Osteocyte (in vitro differentiated cells): ENCODE measurements around the gene TRIM65. TPM values are rescaled to one million over a fixed set of nuclear protein-coding genes. Genes with fewer than 3 reads are reported as not detected.
A peak's percentile ranks its signal among the peaks of the same experiment; 100 is the strongest.
"Not testable (repeated sequence)": the region's sequence is repeated elsewhere in the genome, so short reads cannot be mapped to it uniquely, and the experiment has no call there.

Experiments used
- DNase-seq: peaks from one replicate; pipeline ENCODE4 v3.0.0; 2021; ENCODE audit warnings: mixed read lengths; ENCODE audit not compliant: unreplicated experiment; ENCODE audit errors: extremely low spot score
- H3K27ac Mint-ChIP-seq: one replicate; pipeline ENCODE4 v1.8.0; 2021; ENCODE audit warnings: mild to moderate bottlenecking, mixed read lengths; ENCODE audit not compliant: unreplicated experiment
- H3K27me3 Mint-ChIP-seq: one replicate; pipeline ENCODE4 v1.8.0; 2021; ENCODE audit warnings: mixed read lengths; ENCODE audit not compliant: unreplicated experiment
- H3K36me3 Mint-ChIP-seq: one replicate; pipeline ENCODE4 v1.8.0; 2021; ENCODE audit warnings: mixed read lengths; ENCODE audit not compliant: unreplicated experiment
- H3K4me1 Mint-ChIP-seq: one replicate; pipeline ENCODE4 v1.8.0; 2021; ENCODE audit warnings: mixed read lengths; ENCODE audit not compliant: unreplicated experiment
- H3K4me3 Mint-ChIP-seq: one replicate; pipeline ENCODE4 v1.8.0; 2021; ENCODE audit warnings: mild to moderate bottlenecking, moderate library complexity, mixed read lengths; ENCODE audit not compliant: unreplicated experiment
- H3K9me3 Mint-ChIP-seq: one replicate; pipeline ENCODE4 v1.8.0; 2021; ENCODE audit warnings: mixed read lengths; ENCODE audit not compliant: unreplicated experiment
- total RNA-seq: library from RNA; stranded (reverse); gene quantifications from 2 replicates; pipeline ENCODE4 v1.2.1, GENCODE V29; 2021
- TF ChIP-seq, protein P1 (sequence below): fragments of 200-600 bp; sonication (generic); IDR thresholded peaks from 2 replicates; pipeline ENCODE4 v1.5.0; 2021; ENCODE audit warnings: antibody characterized with exemption, mild to moderate bottlenecking, moderate library complexity

The TRIM65 gene
- total RNA-seq, 1 donor from 2014 or later = 26.3 TPM

DNA sequence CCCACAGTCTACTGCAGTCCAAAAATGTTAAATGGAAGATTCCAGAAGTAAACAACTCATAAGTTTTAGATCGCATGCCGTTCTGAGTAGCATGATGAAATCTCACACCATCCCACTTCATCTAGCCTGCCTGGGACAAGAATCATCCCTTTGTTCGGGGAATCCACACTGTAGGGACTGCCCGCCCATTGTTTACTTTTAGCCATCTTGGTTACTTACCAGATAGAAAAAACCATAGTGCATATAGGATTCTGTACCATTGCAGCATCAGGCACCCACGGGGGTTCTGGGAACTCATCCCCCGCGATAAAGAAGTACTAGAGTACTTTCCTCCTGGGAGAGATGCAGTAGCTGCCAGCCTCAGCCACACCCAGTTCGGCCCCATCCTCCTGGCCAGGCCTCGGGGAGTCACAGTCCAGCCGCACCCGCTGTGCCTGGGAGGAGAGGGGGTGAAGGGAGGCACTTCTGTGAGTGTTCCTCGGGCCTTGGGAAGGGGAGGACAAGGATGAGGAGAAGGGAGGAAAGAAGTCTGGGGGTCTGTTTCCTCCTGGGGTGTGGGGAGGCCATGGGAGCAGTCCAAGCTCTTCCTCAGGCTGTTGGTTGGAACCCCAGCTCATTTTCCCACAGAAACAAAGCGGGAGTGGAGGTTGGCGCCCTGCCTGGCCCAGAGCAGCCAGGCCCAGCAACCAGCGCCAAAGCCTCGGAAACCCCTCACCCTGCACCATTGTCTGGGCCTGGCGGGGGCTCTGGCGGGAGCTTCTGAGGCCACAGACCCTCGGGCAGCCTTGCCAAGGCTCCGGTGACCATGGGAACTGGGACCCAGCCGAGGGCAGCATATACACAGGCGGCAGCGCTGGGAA is 27.2 kb downstream of the TRIM65 start:
- Mint-ChIP-seq H3K4me3 (no peak overlapping the region), H3K27me3 (no peaks in the 10 kb centered on the region), H3K36me3 (peaks cover 2% of the 10 kb centered on the region), H3K9me3 (no peaks in the 10 kb centered on the region), H3K27ac (peak overlapping the region; percentile 59), H3K4me1 (peaks cover 58% of the 10 kb centered on the region)
- DNase-seq = no peak
- TF ChIP-seq, protein P1, sequence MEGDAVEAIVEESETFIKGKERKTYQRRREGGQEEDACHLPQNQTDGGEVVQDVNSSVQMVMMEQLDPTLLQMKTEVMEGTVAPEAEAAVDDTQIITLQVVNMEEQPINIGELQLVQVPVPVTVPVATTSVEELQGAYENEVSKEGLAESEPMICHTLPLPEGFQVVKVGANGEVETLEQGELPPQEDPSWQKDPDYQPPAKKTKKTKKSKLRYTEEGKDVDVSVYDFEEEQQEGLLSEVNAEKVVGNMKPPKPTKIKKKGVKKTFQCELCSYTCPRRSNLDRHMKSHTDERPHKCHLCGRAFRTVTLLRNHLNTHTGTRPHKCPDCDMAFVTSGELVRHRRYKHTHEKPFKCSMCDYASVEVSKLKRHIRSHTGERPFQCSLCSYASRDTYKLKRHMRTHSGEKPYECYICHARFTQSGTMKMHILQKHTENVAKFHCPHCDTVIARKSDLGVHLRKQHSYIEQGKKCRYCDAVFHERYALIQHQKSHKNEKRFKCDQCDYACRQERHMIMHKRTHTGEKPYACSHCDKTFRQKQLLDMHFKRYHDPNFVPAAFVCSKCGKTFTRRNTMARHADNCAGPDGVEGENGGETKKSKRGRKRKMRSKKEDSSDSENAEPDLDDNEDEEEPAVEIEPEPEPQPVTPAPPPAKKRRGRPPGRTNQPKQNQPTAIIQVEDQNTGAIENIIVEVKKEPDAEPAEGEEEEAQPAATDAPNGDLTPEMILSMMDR = no peak

DNA sequence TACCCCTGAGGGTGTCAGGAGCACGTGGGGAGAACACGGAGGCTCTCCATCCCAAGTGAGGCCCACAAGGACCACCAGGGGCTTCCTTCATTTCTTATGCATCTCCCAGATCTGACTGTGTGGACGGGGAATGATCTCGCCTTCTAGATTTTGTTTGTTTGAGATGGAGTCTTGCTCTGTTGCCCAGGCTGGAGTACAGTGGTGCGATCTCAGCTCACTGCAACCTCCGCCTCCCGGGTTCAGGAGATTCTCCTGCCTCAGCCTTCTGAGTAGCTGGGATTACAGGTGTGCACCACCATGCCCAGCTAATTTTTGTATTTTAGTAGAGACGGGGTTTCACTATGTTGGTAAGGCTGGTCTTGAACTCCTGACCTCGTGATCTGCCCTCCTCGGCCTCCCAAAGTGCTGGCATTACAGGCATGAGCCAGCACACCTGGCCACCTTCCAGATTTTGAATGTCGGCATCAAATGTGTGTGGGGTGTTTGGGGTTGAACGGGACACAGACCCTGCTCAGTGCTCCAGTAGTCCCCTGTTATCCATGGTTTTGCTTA is 27.9 kb downstream of the TRIM65 start:
- H3K27me3 Mint-ChIP-seq, H3K4me3 Mint-ChIP-seq, DNase-seq, H3K9me3 Mint-ChIP-seq, H3K36me3 Mint-ChIP-seq: not testable (repeated sequence)
- Mint-ChIP-seq H3K4me1 (peaks cover 58% of the 10 kb centered on the region), H3K27ac (peak overlapping the region; percentile 59)

DNA sequence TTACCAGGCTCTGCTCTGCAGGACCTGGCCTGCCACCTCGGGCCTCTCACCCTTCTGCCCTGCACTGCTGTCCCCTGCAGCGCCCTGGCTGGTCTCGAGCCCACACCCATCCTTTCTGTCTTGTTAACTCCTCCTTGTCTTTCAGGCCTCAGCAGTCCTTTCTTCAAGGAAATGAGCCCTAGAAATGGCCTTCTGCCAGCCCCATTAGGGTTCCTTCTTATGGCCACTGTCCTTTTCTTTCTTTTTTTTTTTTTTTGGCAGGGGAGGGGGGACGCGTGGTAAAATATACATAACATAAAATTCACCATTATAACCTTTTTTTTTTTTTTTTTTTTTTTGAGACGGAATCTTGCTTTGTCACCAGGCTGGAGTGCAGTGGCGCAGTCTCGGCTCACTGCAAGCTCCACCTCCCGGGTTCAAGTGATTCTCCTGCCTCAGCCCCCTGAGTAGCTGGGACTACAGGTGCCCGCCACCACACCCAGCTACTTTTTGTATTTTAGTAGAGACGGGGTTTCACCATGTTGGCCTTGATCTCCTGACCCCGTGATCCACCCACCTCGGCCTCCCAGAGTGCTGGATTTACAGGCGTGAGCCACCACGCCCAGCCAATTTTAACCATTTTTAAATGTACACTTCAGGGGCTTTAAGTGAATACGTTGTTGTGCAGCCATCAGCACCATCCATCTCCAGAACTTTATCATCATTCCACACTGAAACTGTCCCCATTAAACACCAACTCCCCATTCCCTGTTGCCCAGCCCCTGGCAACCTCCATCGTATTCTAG is 31.2 kb downstream of the TRIM65 start:
- H3K4me3 Mint-ChIP-seq, H3K27me3 Mint-ChIP-seq, H3K9me3 Mint-ChIP-seq, DNase-seq, H3K36me3 Mint-ChIP-seq: not testable (repeated sequence)
- H3K27ac Mint-ChIP-seq = peak overlapping the region; percentile 97
- H3K4me1 Mint-ChIP-seq = peaks cover 37% of the 10 kb centered on the region

DNA sequence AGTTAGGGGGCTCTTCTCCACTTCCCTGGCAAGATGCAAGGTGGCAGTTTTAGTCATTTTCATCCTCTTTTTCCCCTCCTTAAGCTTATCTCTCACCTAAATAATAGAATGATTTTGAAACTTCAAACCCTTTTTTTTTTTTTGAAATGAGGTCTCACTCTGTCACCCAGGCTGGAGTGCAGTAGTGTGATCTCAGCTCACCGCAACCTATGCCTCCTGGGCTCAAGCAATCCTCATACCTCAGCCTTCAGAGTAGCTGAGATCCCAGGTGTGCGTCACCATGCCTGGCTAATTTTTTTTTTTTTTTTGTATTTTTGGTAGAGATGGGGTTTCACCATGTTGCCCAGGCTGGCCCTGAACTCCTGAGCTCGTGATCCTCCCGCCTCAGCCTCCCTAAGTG is 31.9 kb downstream of the TRIM65 start:
- H3K36me3 Mint-ChIP-seq, H3K4me3 Mint-ChIP-seq, DNase-seq, H3K9me3 Mint-ChIP-seq, H3K27me3 Mint-ChIP-seq: not testable (repeated sequence)
- peaks cover 31% of the 10 kb centered on the region for H3K4me1 Mint-ChIP-seq
- H3K27ac Mint-ChIP-seq = peak overlapping the region; percentile 97

DNA sequence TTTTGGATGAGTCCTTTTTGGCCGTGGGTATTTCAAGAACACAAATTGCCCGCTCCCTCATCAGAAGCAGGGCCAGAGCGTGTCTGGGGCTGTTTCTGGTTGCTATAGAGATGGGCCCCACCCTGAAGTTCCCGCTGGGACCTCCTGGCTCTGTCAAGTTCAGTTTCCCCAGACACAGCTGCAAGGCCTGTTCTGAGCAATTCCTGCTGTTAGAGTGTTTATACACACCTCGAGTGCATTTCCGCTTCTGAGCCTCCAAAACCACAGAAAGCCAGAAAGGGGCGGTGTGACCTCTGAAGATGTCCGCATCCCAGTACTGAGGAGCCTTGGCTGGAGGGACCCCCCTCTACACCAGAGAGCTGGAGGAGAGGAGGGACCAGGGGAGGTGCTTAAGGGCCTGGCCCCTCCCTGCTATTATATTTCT is 32.3 kb downstream of the TRIM65 start:
- TF ChIP-seq, protein P1 = no peak
- Mint-ChIP-seq H3K36me3 (no peaks in the 10 kb centered on the region), H3K4me1 (peaks cover 27% of the 10 kb centered on the region), H3K9me3 (no peaks in the 10 kb centered on the region), H3K27me3 (no peaks in the 10 kb centered on the region), H3K27ac (peak overlapping the region; percentile 97), H3K4me3 (no peak overlapping the region)
- peak; percentile 93 for DNase-seq

DNA sequence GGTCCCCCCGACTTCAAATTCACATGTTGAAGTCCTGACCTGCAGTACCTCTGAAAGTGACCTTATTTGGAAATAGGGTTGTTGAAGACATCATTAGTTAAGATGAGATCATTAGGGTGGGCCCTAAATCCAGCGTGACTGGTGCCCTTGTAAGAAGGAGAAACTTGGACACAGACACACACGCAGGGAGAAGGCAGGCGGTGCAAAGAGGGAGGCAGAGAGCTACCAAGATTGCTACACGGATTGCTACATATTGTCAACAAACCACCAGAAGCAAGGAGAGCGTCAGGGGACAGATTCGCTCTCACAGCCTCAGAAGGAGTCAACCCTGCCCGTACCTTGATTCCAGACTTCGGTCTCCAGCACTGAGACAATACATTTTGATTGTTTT is 34.8 kb downstream of the TRIM65 start:
- no peaks in the 10 kb centered on the region for H3K36me3 Mint-ChIP-seq
- H3K9me3 Mint-ChIP-seq = no peaks in the 10 kb centered on the region
- no peak overlapping the region for H3K27ac Mint-ChIP-seq

DNA sequence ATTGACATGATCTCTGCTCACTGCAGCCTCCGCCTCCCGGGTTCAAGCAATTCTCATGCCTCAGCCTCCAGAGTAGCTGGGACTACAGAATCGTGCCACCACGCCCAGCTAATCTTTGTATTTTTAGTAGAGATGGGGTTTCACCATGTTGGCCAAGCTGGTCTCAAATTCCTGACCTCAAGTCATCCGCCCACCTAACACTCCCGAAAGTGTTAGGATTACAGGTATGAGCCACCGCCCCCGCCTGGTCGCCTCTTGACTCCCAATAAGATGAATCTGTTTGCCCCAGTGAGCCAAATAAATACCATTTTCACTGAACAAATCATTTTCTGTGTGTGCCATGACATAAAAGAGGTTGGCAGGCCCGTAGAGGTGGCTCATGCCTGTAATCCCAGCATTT is 37.4 kb downstream of the TRIM65 start:
- not testable (repeated sequence) for H3K27me3 Mint-ChIP-seq, H3K27ac Mint-ChIP-seq, DNase-seq, H3K4me3 Mint-ChIP-seq, H3K36me3 Mint-ChIP-seq, H3K9me3 Mint-ChIP-seq
- H3K4me1 Mint-ChIP-seq = peaks cover 15% of the 10 kb centered on the region

More for the DNA sequence above, 34.8 kb downstream of the TRIM65 start:
- no peak for DNase-seq
- Mint-ChIP-seq H3K4me3 (no peak overlapping the region), H3K4me1 (peaks cover 20% of the 10 kb centered on the region), H3K27me3 (no peaks in the 10 kb centered on the region)
- TF ChIP-seq, protein P1 = no peak
